ENCODE data around the gene SYTL3.

Gene SYTL3

GRCh38 chr6:158717341-158718330 lies 67.8 kb downstream of the SYTL3 start:
- H3K27ac ChIP-seq, result no peak overlapping the region
- TF ChIP-seq, protein P1, sequence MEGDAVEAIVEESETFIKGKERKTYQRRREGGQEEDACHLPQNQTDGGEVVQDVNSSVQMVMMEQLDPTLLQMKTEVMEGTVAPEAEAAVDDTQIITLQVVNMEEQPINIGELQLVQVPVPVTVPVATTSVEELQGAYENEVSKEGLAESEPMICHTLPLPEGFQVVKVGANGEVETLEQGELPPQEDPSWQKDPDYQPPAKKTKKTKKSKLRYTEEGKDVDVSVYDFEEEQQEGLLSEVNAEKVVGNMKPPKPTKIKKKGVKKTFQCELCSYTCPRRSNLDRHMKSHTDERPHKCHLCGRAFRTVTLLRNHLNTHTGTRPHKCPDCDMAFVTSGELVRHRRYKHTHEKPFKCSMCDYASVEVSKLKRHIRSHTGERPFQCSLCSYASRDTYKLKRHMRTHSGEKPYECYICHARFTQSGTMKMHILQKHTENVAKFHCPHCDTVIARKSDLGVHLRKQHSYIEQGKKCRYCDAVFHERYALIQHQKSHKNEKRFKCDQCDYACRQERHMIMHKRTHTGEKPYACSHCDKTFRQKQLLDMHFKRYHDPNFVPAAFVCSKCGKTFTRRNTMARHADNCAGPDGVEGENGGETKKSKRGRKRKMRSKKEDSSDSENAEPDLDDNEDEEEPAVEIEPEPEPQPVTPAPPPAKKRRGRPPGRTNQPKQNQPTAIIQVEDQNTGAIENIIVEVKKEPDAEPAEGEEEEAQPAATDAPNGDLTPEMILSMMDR (conservative IDR thresholded peaks at IDR 0.05), result no peak

DNA sequence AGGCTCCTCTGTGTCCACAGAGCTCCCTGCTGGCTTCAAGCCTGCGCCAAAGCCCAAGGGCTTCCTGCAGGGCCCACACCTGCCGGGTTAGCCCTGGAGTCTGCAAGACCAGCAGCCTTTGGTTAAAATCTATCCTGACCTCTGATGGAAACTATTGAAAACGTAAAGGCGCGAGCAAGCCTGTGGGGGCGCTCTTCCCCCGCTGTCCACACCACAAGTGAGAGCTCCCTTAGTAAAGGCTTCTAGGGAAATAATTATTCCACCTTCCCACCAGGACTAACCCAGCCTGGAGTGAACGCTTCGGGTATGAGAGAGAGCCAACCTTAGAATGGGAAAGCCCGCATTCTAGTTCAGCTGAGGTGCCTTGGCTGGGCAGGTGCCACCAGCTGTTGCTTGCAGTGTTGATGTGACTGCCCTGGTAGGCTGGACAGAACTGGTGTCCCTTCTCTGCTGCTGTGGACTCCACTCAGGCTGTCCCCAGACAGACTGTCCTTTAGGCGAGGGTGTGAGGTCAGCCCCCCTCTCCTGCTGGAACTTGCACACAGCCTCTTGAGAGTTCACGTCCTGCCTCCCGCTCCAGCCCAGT lies 68.7 kb downstream of the SYTL3 start:
- no peak overlapping the region for H3K27ac ChIP-seq
- TF ChIP-seq, protein P1 (conservative IDR thresholded peaks at IDR 0.05), result peak; percentile 37

GRCh38 chr6:158722176-158722729 lies 72.4 kb downstream of the SYTL3 start:
- TF ChIP-seq, protein P1 (conservative IDR thresholded peaks at IDR 0.05), result no peak
- H3K27ac ChIP-seq, result no peak overlapping the region

GRCh38 chr6:158725704-158726103 lies 75.8 kb downstream of the SYTL3 start:
- H3K27ac ChIP-seq, result no peak overlapping the region
- TF ChIP-seq, protein P1 (conservative IDR thresholded peaks at IDR 0.05), result no peak

GRCh38 chr6:158729906-158730540 lies 80.2 kb downstream of the SYTL3 start:
- no peak overlapping the region for H3K27ac ChIP-seq
- TF ChIP-seq, protein P1 (conservative IDR thresholded peaks at IDR 0.05), result no peak

GRCh38 chr6:158730541-158730907 lies 80.7 kb downstream of the SYTL3 start:
- H3K27ac ChIP-seq, result no peak overlapping the region
- TF ChIP-seq, protein P1 (conservative IDR thresholded peaks at IDR 0.05), result no peak

DNA sequence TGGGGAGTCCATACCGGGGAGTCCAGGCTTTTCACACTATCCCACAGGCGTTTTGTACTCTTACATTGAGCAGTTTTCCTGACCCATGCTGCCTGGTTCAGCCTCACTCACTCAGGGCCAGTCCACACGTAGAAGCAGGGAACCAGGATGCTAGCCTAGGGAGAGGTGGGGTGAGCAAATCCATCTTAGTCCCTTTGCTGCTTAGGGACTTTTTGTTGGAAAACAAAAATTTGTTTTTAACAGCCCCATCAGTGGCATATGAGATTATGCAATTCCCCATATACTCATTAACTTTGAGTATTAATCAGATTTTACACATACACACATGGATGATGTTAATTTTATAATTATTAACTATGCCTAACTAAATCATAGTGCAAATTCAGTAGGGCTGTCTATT lies 85.2 kb downstream of the SYTL3 start:
- no peak overlapping the region for H3K27ac ChIP-seq

More for the DNA sequence above, 85.2 kb downstream of the SYTL3 start:
- TF ChIP-seq, protein P1 (conservative IDR thresholded peaks at IDR 0.05), result no peak
